ENCODE results near the gene ARID2.

The ARID2 gene, protein sequence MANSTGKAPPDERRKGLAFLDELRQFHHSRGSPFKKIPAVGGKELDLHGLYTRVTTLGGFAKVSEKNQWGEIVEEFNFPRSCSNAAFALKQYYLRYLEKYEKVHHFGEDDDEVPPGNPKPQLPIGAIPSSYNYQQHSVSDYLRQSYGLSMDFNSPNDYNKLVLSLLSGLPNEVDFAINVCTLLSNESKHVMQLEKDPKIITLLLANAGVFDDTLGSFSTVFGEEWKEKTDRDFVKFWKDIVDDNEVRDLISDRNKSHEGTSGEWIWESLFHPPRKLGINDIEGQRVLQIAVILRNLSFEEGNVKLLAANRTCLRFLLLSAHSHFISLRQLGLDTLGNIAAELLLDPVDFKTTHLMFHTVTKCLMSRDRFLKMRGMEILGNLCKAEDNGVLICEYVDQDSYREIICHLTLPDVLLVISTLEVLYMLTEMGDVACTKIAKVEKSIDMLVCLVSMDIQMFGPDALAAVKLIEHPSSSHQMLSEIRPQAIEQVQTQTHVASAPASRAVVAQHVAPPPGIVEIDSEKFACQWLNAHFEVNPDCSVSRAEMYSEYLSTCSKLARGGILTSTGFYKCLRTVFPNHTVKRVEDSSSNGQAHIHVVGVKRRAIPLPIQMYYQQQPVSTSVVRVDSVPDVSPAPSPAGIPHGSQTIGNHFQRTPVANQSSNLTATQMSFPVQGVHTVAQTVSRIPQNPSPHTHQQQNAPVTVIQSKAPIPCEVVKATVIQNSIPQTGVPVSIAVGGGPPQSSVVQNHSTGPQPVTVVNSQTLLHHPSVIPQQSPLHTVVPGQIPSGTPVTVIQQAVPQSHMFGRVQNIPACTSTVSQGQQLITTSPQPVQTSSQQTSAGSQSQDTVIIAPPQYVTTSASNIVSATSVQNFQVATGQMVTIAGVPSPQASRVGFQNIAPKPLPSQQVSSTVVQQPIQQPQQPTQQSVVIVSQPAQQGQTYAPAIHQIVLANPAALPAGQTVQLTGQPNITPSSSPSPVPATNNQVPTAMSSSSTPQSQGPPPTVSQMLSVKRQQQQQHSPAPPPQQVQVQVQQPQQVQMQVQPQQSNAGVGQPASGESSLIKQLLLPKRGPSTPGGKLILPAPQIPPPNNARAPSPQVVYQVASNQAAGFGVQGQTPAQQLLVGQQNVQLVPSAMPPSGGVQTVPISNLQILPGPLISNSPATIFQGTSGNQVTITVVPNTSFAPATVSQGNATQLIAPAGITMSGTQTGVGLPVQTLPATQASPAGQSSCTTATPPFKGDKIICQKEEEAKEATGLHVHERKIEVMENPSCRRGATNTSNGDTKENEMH (N-terminal part only)

DNA sequence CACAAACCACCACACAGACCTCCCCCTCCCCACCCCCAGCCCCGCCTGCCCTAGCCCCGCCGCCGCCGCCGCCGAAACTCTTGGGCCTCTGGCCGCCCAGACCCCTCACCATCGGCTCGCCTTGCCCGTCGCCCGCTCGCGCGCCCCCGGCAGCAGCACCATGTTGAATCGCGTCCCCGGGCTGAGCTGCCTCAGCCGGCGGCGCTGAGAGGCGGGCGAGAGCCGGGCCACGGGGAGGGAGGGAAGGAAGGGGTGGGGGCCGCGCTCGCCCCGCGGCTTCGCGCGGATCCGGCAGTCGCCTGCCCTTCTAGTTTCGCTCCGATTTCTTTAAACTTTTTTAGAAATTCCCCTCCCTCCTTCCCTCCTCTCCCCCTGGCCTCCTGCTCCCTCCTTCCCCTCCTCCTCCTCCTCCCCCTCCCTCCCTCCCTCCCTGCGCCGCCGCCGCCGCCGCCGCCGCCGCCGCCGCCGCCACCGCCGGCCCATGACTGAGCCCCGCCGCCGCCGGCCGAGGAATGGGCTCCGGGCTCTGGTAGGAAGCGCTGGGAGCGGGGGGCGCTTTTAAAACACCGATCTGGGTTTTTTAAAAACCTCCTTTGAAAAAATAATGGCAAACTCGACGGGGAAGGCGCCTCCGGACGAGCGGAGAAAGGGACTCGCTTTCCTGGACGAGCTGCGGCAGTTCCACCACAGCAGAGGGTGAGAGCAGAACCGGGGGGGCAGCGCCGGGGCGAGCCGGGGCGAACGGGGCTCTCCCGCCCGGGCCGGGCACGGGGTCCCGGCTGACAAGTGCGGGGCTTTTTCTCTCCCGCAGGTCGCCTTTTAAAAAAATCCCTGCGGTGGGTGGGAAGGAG lies at the start of gene ARID2:
TSS of gene ARID2 (plus strand) at position 474 of the 851 bp plus-strand sequence. CDS start at position 605, 131 bp downstream.
- peak within 1 kb of the TSS; percentile 89 for H3K4me3 ChIP-seq (ENCODE audit: low read depth, low read length)
- in situ Hi-C loops (cut with HindIII; ENCODE audit: low sequenced_read_pairs): no loop called here
- no peak for DNase-seq (ENCODE audit: low read depth)
- TF ChIP-seq, protein P1, sequence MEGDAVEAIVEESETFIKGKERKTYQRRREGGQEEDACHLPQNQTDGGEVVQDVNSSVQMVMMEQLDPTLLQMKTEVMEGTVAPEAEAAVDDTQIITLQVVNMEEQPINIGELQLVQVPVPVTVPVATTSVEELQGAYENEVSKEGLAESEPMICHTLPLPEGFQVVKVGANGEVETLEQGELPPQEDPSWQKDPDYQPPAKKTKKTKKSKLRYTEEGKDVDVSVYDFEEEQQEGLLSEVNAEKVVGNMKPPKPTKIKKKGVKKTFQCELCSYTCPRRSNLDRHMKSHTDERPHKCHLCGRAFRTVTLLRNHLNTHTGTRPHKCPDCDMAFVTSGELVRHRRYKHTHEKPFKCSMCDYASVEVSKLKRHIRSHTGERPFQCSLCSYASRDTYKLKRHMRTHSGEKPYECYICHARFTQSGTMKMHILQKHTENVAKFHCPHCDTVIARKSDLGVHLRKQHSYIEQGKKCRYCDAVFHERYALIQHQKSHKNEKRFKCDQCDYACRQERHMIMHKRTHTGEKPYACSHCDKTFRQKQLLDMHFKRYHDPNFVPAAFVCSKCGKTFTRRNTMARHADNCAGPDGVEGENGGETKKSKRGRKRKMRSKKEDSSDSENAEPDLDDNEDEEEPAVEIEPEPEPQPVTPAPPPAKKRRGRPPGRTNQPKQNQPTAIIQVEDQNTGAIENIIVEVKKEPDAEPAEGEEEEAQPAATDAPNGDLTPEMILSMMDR (IDR thresholded peaks at IDR 0.05; ENCODE audit: low read depth, low read length, missing control alignments): no peak

DNA sequence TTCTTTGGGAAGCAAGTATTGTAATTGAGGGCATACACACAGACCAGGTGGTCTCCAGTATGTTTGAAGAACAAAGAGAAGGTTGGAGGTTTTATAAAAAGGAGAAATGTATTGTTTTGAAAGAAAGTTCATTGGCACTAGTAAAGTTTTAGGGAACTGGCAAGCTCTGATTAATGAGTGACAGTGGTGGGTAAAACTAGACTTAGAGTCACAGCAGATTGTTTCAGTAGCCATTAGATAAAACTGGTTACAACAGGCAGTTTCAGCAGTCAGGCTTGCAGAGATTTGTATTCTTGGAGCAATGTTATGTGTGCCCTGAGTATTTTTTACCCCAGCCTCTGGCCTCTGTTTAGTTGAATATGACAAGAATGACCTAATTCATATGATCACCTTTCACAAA lies 49.1 kb upstream of the ARID2 start:
- no peak overlapping the region for H3K4me3 ChIP-seq (ENCODE audit: low read depth, low read length)
- no peak for DNase-seq (ENCODE audit: low read depth)
- in situ Hi-C loops (cut with HindIII; ENCODE audit: low sequenced_read_pairs): no loop called here
- TF ChIP-seq, protein P1 (IDR thresholded peaks at IDR 0.05; ENCODE audit: low read depth, low read length, missing control alignments): no peak

DNA sequence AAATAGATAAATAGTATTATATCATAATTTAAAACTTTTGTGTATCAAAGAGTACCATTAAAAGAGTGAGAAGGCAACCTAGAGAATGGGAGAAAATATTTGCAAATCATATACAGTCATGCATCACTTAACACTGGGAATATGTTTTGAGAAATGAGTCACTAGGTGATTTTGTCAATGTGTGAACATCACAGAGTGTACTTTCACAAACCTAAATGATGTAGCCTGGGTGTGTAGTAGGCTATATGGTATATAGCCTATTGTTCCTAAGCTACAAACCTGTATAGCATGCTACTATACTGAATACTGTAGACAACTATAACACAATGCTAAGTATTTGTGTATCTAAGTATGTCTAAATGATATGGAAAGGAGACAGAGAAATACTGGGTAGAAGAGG lies 48.0 kb upstream of the ARID2 start:
- TF ChIP-seq, protein P1 (IDR thresholded peaks at IDR 0.05; ENCODE audit: low read depth, low read length, missing control alignments): no peak
- no peak overlapping the region for H3K4me3 ChIP-seq (ENCODE audit: low read depth, low read length)
- in situ Hi-C loops (cut with HindIII; ENCODE audit: low sequenced_read_pairs): no loop called here
- DNase-seq (ENCODE audit: low read depth): no peak

DNA sequence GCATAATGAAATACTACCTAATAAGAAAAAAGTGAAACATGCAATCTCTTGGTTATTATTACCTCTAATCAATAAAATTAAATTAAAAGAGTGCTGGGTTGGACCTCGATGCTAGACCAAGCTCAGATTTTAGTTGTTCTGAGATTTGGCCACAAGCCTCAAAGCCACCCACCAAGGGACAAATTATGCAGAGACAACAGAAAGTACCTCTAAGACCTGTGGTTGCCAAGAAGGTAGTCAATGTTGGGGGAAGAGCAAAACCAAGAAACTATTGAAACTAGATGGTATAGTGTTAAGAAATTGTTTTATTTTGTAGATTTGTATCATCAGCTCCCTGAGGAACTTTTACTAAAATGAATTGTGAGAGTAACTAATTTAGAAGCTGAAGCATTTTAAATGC lies 43.8 kb upstream of the ARID2 start:
- TF ChIP-seq, protein P1 (IDR thresholded peaks at IDR 0.05; ENCODE audit: low read depth, low read length, missing control alignments): no peak
- no peak for DNase-seq (ENCODE audit: low read depth)
- no peak overlapping the region for H3K4me3 ChIP-seq (ENCODE audit: low read depth, low read length)
- in situ Hi-C loops (cut with HindIII; ENCODE audit: low sequenced_read_pairs): no loop called here

DNA sequence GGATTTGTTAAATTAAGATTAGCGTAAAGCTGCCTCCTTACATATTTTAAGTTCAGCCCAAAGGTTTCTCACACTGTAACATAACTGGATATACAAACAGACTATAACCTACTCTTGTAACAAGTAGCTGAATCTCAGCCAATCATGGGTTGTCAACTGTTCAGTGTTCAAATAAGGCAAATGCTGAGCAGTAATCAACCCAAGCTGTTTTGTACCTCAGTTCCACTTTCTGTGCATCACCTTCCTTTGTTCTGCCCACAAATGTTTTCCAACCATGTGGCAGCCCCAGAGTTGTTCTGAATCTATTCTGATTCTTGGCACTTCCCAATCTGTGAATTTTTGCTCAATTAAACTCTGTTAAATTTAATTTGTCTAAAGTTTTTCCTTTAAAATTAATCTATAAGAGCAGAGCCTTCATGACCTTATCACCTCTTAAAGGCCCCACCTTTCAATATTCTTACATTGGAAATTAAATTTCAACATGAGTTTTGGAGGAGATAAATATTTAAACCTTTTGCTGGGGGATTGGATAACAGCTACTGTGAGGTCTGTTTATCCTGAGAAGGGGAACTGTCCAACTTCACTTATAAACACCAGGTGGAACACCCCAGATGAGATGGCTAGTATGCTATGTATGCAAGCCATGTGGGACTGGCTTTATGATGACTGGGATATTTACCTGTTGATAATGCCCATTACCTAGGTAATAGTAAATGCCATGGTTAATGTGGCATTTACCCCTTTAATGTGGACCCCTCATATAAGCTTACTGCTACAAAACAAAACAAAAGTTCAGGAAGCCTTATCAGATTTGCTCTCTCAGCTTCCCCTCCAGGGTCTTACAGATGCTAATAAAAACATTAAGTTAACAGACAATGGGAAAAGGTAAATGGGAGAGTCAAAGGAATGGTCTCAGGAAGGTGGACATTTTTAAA lies 42.2 kb upstream of the ARID2 start:
- TF ChIP-seq, protein P1 (IDR thresholded peaks at IDR 0.05; ENCODE audit: low read depth, low read length, missing control alignments): no peak
- in situ Hi-C loops (cut with HindIII; ENCODE audit: low sequenced_read_pairs): no loop called here
- H3K4me3 ChIP-seq (ENCODE audit: low read depth, low read length): no peak overlapping the region
- no peak for DNase-seq (ENCODE audit: low read depth)

All from astrocyte of the cerebellum (primary cell).